Aorta (tissue), 5 donors: Measurements from ENCODE around the gene PRPS2. TPM values are rescaled to one million over a fixed set of nuclear protein-coding genes. Genes with fewer than 3 reads are reported as not detected.
A peak's percentile ranks its signal among the peaks of the same experiment; 100 is the strongest.

Source experiments
- ATAC-seq: fragments of 200-7000 bp; cut with Tn5 transposase; one replicate; pipeline ENCODE4 v1.9.1; 2022; ENCODE audit warnings: moderate library complexity; ENCODE audit not compliant: low FRiP score
- DNase-seq, 2 donors: peaks; one replicate each; pipeline ENCODE4 v3.0.0-alpha.2; 2020
- H3K27ac ChIP-seq, 2 donors: one replicate each; pipeline ENCODE4 v1.5.1; 2013; ENCODE audit warnings: low read length in 2 of 2, mild to moderate bottlenecking in 2 of 2, moderate library complexity in 2 of 2, control low read depth in 1 of 2, inconsistent platforms in 1 of 2, low read depth in 1 of 2
- H3K27me3 ChIP-seq, 2 donors: one replicate each; pipeline ENCODE4 v1.6.1; 2013; ENCODE audit warnings: control low read depth in 1 of 2, low read length in 1 of 2, mild to moderate bottlenecking in 1 of 2, moderate library complexity in 1 of 2; ENCODE audit not compliant: insufficient read depth in 2 of 2, control insufficient read depth in 1 of 2
- H3K36me3 ChIP-seq, 2 donors: one replicate each; pipeline ENCODE4 v1.6.1; 2013; ENCODE audit warnings: control low read depth in 1 of 2, low read length in 1 of 2, mild to moderate bottlenecking in 1 of 2; ENCODE audit not compliant: insufficient read depth in 2 of 2, control insufficient read depth in 1 of 2
- H3K4me1 ChIP-seq, 2 donors: one replicate each; pipeline ENCODE4 v1.6.1; 2013; ENCODE audit warnings: low read length in 2 of 2, control low read depth in 1 of 2, mild to moderate bottlenecking in 1 of 2, moderate library complexity in 1 of 2; ENCODE audit not compliant: insufficient read depth in 2 of 2, control insufficient read depth in 1 of 2
- H3K4me3 ChIP-seq, 2 donors: one replicate each; pipeline ENCODE4 v1.5.1; 2013; ENCODE audit warnings: low read length in 2 of 2, control low read depth in 1 of 2, mild to moderate bottlenecking in 1 of 2
- H3K9me3 ChIP-seq: one replicate; pipeline ENCODE4 v1.6.1; 2013; ENCODE audit warnings: mild to moderate bottlenecking, low read length; ENCODE audit not compliant: control insufficient read depth
- WGBS, 2 donors: extraction: QIAGEN DNeasy Blood & Tissue Kit; methylation state at CpG; one replicate each; pipeline ENCODE4 v1.1.7; 2013; 5-methylcytosine and 5-hydroxymethylcytosine counted together
- intact Hi-C, 2 donors: fragments of 100-400 bp; cut with DNase I; formaldehyde crosslinking; loops; one replicate each; pipeline versions ENCODE4 v1.14.2 to v1.15.0; 2022
- polyA plus RNA-seq, 2 donors: library from polyadenylated mRNA; stranded (reverse); fragments of 200-250 nt; gene quantifications; one replicate each; pipeline ENCODE4 v1.2.3, GENCODE V29; 2013
- total RNA-seq, 2 donors: library from RNA; stranded (reverse); fragmentation: NEBNext Ultra II Directional; extraction: Animal tissue kit (Norgen Biotek cat#: 25700); gene quantifications; one replicate each; pipeline ENCODE4 v1.2.1, GENCODE V29; 2021
- donor health status: healthy with polysubstance abuse.
- donor health status: Bipolar disorder and iron deficiency.
- donor health status: DM: no; HTN: no; CAD: no.
- donor health status: DM: no; HTN: no; CAD: no.
- donor health status: DM: yes; HTN: yes; CAD: no.

The PRPS2 gene
- total and polyA plus RNA-seq, 4 donors: 15.0 to 23.4 (median 19.9) TPM

DNA sequence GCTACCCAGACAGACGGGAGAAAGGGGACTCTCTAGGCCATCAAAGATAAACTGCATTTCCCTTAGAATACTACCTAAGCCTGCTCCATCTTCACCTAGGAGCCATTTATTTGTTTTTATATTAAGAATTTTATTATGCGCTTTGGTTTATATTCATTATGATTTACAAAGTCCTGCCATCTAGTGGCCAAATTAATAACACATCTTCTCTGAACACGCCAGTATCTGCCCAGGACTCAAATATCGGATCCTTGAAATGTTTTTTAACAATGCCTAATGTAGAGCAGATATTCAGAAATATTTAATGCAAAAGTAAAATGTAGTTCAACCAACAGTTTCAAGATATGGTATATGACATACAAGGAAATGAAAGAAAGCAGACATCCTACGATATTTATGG, 20.8 kb upstream of the PRPS2 start:
- intact Hi-C loops: no loop called here
- H3K36me3 ChIP-seq: no peaks in the 10 kb centered on the region
- no peak overlapping the region for H3K27ac ChIP-seq
- no peak overlapping the region for H3K4me3 ChIP-seq
- H3K4me1 ChIP-seq: no peaks in the 10 kb centered on the region
- DNase-seq (no peak), ATAC-seq (no peak)
- no peaks in the 10 kb centered on the region for H3K27me3 ChIP-seq
- H3K9me3 ChIP-seq: no peaks in the 10 kb centered on the region
- 31 to 45% methylated on average over 5 of the region's 5 CpGs for WGBS, 2 donors

GRCh38 chrX:12771445-12772069, 19.7 kb upstream of the PRPS2 start:
- DNase-seq (peak; percentile 73 to 78), ATAC-seq (peak; percentile 54)
- 31 to 36% methylated on average over 22 of the region's 22 CpGs for WGBS, 2 donors
- H3K36me3 ChIP-seq: no peaks in the 10 kb centered on the region
- intact Hi-C loops: no loop called here
- no peak overlapping the region for H3K27ac ChIP-seq
- H3K27me3 ChIP-seq: no peaks in the 10 kb centered on the region
- H3K4me3 ChIP-seq: no peak overlapping the region
- no peaks in the 10 kb centered on the region for H3K9me3 ChIP-seq
- no peaks in the 10 kb centered on the region for H3K4me1 ChIP-seq

DNA sequence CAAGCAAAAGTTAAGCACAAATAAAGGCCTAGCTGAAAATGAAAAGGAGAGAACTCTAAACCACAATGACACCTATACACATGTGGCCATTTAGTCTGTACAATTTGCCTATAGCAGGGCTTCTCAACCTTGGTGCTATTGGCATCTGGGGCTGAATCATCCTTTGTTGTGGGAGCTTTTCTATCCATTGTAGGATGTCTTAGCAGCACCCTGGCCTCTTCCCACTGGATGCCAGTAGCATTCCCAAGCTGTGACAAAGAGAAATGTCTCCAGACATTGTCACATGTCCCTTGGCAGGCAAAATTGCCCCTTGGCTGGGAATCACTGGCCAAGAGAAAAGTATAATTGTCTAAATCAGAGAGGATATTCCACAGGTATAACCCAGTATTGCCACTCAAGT, 13.5 kb upstream of the PRPS2 start:
- Histone ChIP-seq H3K4me3 (no peak overlapping the region), H3K27me3 (no peaks in the 10 kb centered on the region), H3K36me3 (no peaks in the 10 kb centered on the region), H3K4me1 (no peaks in the 10 kb centered on the region), H3K27ac (no peak overlapping the region), H3K9me3 (no peaks in the 10 kb centered on the region)
- ATAC-seq (no peak), DNase-seq (no peak)
- intact Hi-C loops: no loop called here

GRCh38 chrX:12779534-12779933, 11.7 kb upstream of the PRPS2 start:
- 13 to 57% methylated on average over 4 of the region's 4 CpGs for WGBS, 2 donors
- intact Hi-C loops: no loop called here
- ATAC-seq: no peak

GRCh38 chrX:12788645-12789044, 2.6 kb upstream of the PRPS2 start:
- intact Hi-C loops: no loop called here
- no peaks in the 10 kb centered on the region for H3K36me3 ChIP-seq

More at GRCh38 chrX:12779534-12779933, 11.7 kb upstream of the PRPS2 start:
- H3K36me3 ChIP-seq: no peaks in the 10 kb centered on the region
- H3K27ac ChIP-seq: no peak overlapping the region
- no peak for DNase-seq
- H3K27me3 ChIP-seq: no peaks in the 10 kb centered on the region
- no peak overlapping the region for H3K4me3 ChIP-seq
- H3K4me1 ChIP-seq: no peaks in the 10 kb centered on the region
- no peaks in the 10 kb centered on the region for H3K9me3 ChIP-seq

GRCh38 chrX:12789976-12790375, 1.2 kb upstream of the PRPS2 start:
- WGBS, 2 donors: 58 to 83% methylated on average over 4 of the region's 4 CpGs
- Histone ChIP-seq H3K27ac (no peak overlapping the region), H3K36me3 (no peaks in the 10 kb centered on the region), H3K27me3 (no peaks in the 10 kb centered on the region), H3K4me3 (no peak overlapping the region), H3K4me1 (no peaks in the 10 kb centered on the region), H3K9me3 (no peaks in the 10 kb centered on the region)
- intact Hi-C loops: no loop called here
- no peak for ATAC-seq
- no peak for DNase-seq

More at GRCh38 chrX:12788645-12789044, 2.6 kb upstream of the PRPS2 start:
- Histone ChIP-seq H3K9me3 (no peaks in the 10 kb centered on the region), H3K27me3 (no peaks in the 10 kb centered on the region), H3K4me3 (no peak overlapping the region), H3K4me1 (no peaks in the 10 kb centered on the region), H3K27ac (no peak overlapping the region)
- WGBS, 2 donors: 91 to 100% methylated on average over 1 of the region's 1 CpG
- no peak for DNase-seq
- no peak for ATAC-seq

DNA sequence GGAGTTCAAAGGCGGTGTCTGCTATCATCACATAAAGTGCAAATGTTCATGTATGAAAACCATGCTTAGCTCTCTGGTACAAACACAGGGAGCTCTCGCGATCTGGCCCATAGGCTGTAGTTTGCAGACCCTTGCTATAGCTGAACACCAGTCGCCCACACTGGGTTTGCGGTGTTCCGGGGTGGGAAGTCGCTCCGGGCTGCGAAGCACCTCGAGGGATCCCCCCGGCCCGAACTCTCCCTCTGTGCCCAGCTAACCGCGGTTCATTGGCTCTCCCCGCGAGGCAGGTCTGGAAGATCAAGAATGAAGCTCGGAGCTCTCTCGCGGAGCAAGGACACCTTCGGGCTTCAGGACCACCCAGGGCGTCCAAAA, 341 bp upstream of the PRPS2 start:
- Histone ChIP-seq H3K27me3 (no peaks in the 10 kb centered on the region), H3K9me3 (no peaks in the 10 kb centered on the region), H3K4me1 (no peaks in the 10 kb centered on the region), H3K4me3 (peak overlapping the region; percentile 58 to 59), H3K27ac (no peak overlapping the region), H3K36me3 (no peaks in the 10 kb centered on the region)
- WGBS, 2 donors: 1 to 28% methylated on average over 21 of the region's 21 CpGs
- intact Hi-C loops: no loop called here
- ATAC-seq (no peak), DNase-seq (peak in 1 of 2 donors; percentile 49)

GRCh38 chrX:12792711-12793110, 1.5 kb downstream of the PRPS2 start:
- no peaks in the 10 kb centered on the region for H3K4me1 ChIP-seq
- 86 to 90% methylated on average over 3 of the region's 3 CpGs for WGBS, 2 donors
- intact Hi-C loops: no loop called here
- no peaks in the 10 kb centered on the region for H3K9me3 ChIP-seq
- DNase-seq (no peak), ATAC-seq (no peak)
- H3K4me3 ChIP-seq: no peak overlapping the region
- peaks cover 0 to under 1% of the 10 kb centered on the region in 2 donors for H3K36me3 ChIP-seq
- H3K27ac ChIP-seq: no peak overlapping the region
- H3K27me3 ChIP-seq: no peaks in the 10 kb centered on the region

DNA sequence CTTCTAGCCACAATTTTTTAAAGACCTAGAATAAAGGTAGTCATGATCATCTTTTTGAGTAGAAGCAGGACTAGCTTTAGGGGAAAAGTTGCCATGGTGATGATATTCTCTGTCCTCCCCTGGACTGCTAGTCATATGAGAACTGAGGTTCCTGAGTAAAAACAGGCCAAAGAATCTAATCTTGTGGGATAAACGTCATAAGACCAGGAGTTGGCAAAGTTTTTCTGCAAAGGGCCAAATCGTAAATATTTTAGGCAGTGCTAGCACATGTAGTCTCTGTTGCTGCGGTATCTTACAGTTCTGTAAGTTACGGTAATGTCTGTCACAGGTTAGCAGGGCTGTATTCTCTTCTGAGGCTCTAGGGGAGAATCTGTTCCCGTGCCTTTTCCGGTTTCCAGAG, 3.4 kb downstream of the PRPS2 start:
- no peak for DNase-seq
- Histone ChIP-seq H3K4me1 (no peaks in the 10 kb centered on the region), H3K36me3 (peaks cover 0 to 2% of the 10 kb centered on the region in 2 donors), H3K4me3 (no peak overlapping the region), H3K27ac (no peak overlapping the region), H3K27me3 (no peaks in the 10 kb centered on the region), H3K9me3 (no peaks in the 10 kb centered on the region)
- intact Hi-C loops: no loop called here
- no peak for ATAC-seq
- 68 to 74% methylated on average over 6 of the region's 6 CpGs for WGBS, 2 donors
